Measurements from ENCODE around the gene TEDC2.

DNA sequence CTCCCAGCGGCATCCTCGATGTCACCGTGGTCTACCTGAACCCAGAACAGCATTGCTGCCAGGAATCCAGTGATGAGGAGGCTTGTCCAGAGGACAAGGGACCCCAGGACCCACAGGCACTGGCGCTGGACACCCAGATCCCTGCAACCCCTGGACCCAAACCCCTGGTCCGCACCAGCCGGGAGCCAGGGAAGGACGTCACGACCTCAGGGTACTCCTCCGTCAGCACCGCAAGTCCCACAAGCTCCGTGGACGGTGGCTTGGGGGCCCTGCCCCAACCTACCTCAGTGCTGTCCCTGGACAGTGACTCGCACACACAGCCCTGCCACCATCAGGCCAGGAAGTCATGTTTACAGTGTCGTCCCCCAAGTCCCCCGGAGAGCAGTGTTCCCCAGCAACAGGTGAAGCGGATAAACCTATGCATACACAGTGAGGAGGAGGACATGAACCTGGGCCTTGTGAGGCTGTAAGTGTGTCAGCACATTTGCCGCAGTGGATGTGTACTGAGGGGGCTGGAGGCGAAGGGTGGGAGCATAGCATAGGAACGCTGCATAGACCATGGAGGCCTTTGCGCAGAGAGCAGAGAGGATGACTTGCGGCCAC is 3.3 kb upstream of the TEDC2 start:
- TF ChIP-seq, protein P1, sequence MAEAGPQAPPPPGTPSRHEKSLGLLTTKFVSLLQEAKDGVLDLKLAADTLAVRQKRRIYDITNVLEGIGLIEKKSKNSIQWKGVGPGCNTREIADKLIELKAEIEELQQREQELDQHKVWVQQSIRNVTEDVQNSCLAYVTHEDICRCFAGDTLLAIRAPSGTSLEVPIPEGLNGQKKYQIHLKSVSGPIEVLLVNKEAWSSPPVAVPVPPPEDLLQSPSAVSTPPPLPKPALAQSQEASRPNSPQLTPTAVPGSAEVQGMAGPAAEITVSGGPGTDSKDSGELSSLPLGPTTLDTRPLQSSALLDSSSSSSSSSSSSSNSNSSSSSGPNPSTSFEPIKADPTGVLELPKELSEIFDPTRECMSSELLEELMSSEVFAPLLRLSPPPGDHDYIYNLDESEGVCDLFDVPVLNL (IDR thresholded peaks at IDR 0.05; ENCODE audit: low read depth, low read length): no peak
- TF ChIP-seq, protein P2, sequence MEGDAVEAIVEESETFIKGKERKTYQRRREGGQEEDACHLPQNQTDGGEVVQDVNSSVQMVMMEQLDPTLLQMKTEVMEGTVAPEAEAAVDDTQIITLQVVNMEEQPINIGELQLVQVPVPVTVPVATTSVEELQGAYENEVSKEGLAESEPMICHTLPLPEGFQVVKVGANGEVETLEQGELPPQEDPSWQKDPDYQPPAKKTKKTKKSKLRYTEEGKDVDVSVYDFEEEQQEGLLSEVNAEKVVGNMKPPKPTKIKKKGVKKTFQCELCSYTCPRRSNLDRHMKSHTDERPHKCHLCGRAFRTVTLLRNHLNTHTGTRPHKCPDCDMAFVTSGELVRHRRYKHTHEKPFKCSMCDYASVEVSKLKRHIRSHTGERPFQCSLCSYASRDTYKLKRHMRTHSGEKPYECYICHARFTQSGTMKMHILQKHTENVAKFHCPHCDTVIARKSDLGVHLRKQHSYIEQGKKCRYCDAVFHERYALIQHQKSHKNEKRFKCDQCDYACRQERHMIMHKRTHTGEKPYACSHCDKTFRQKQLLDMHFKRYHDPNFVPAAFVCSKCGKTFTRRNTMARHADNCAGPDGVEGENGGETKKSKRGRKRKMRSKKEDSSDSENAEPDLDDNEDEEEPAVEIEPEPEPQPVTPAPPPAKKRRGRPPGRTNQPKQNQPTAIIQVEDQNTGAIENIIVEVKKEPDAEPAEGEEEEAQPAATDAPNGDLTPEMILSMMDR (IDR thresholded peaks at IDR 0.05 in 2 of 3, conservative IDR thresholded peaks at IDR 0.05 in 1 of 3; ENCODE audit: control insufficient read depth in 2 of 3, extremely low read depth in 1 of 3, insufficient read depth in 1 of 3, low read depth in 3 of 3, low read length in 3 of 3): no peak

All from GM12878 (cell line).